ENCODE measurements around the gene KREMEN1.

GRCh38 chr22:29211466-29211865 lies 138.6 kb downstream of the KREMEN1 start:
- TF ChIP-seq CTCF (IDR thresholded peaks at IDR 0.05) (no peak), POLR2A (IDR thresholded peaks at IDR 0.05) (no peak), POLR2AphosphoS5 (IDR thresholded peaks at IDR 0.05) (no peak)
